ENCODE data around the gene DYNC1H1.
A peak's percentile ranks its signal among the peaks of the same experiment; 100 is the strongest.

DYNC1H1 gene

GRCh38 chr14:101959277-101959676, 5.1 kb upstream of the DYNC1H1 start:
- H3K4me1 ChIP-seq (ENCODE audit: control insufficient read depth, insufficient read depth, low read length), result peaks cover 9% of the 10 kb centered on the region
- POLR2A ChIA-PET, result no interaction called here
- H3K4me3 ChIP-seq (ENCODE audit: low read depth, low read length), result no peak overlapping the region
- CTCF ChIA-PET, result interaction anchor here (0.6 to 2.8 kb wide), 6 partner anchors 8 to 249 kb away, joined by 3 to 13 read pairs (median 6); no protein-coding TSS in a partner anchor
- no peak for TF ChIP-seq FEZF1 (tag by site-specific recombination; IDR thresholded peaks at IDR 0.05)
- H3K9me3 ChIP-seq (ENCODE audit: control insufficient read depth, insufficient read depth, low read depth, low read length), result no peaks in the 10 kb centered on the region
- H3K36me3 ChIP-seq (ENCODE audit: control insufficient read depth in 2 of 2, insufficient read depth in 1 of 2, low read length in 2 of 2), result no peaks in the 10 kb centered on the region
- no peak overlapping the region for H3K27ac ChIP-seq (ENCODE audit: extremely low read depth, low read depth, low read length)

- Histone ChIP-seq H3K4me3 (ENCODE audit: low read depth, low read length) (no peak overlapping the region), H3K9me3 (ENCODE audit: control insufficient read depth, insufficient read depth, low read depth, low read length) (no peaks in the 10 kb centered on the region), H3K36me3 (ENCODE audit: control insufficient read depth in 2 of 2, insufficient read depth in 1 of 2, low read length in 2 of 2) (no peaks in the 10 kb centered on the region), H3K4me1 (ENCODE audit: control insufficient read depth, insufficient read depth, low read length) (peaks cover 9% of the 10 kb centered on the region), H3K27ac (ENCODE audit: extremely low read depth, low read depth, low read length) (no peak overlapping the region)
- CTCF ChIA-PET, result interaction anchor here (0.6 to 2.8 kb wide), 20 partner anchors 9 to 1005 kb away, joined by 3 to 15 read pairs (median 4); no protein-coding TSS in a partner anchor
- POLR2A ChIA-PET, result no interaction called here
- TF ChIP-seq BCL11A (tag by site-specific recombination; IDR thresholded peaks at IDR 0.05; ENCODE audit: low read depth) (no peak), ZEB2 (tag by site-specific recombination; IDR thresholded peaks at IDR 0.05) (0 out of 2 replicates have a peak, but pooled peaks have one; percentile 14), ZBTB8A (tag by site-specific recombination; IDR thresholded peaks at IDR 0.05) (0 out of 2 replicates have a peak, but pooled peaks have one; percentile 27), ZNF362 (tag by site-specific recombination; IDR thresholded peaks at IDR 0.05) (peak; percentile 44; the same call in 1 of the 2 replicates), ZBTB17 (tag by site-specific recombination; IDR thresholded peaks at IDR 0.05) (peak; percentile 34; the same call in 1 of the 2 replicates), CTCF (tag by site-specific recombination; IDR thresholded peaks at IDR 0.05) (peak; percentile 72), ZNF366 (tag by site-specific recombination; conservative IDR thresholded peaks at IDR 0.05) (0 out of 2 replicates have a peak, but pooled peaks have one; percentile 23), ZNF274 (IDR thresholded peaks at IDR 0.05; ENCODE audit: low read length) (no peak), ZNF274 (tag by site-specific recombination; IDR thresholded peaks at IDR 0.05; ENCODE audit: borderline replicate concordance) (no peak), ZFP69B (tag by site-specific recombination; IDR thresholded peaks at IDR 0.05) (peak; percentile 35; the same call in 1 of the 2 replicates)
Observed at GRCh38 chr14:101960225-101960624, 4.1 kb upstream of the DYNC1H1 start.

GRCh38 chr14:101961011-101961721, 3.2 kb upstream of the DYNC1H1 start:
- POLR2A ChIA-PET, result interaction anchor here (1.0 kb wide), 1 partner anchor 13 kb away, joined by 3 read pairs; no protein-coding TSS in a partner anchor
- Histone ChIP-seq H3K27ac (ENCODE audit: extremely low read depth, low read depth, low read length) (no peak overlapping the region), H3K36me3 (ENCODE audit: control insufficient read depth in 2 of 2, insufficient read depth in 1 of 2, low read length in 2 of 2) (no peaks in the 10 kb centered on the region), H3K4me3 (ENCODE audit: low read depth, low read length) (no peak overlapping the region), H3K9me3 (ENCODE audit: control insufficient read depth, insufficient read depth, low read depth, low read length) (no peaks in the 10 kb centered on the region), H3K4me1 (ENCODE audit: control insufficient read depth, insufficient read depth, low read length) (peaks cover 11% of the 10 kb centered on the region)
- CTCF ChIA-PET, result interaction anchor here (0.6 to 2.8 kb wide), 41 partner anchors 8 to 618 kb away, joined by 3 to 15 read pairs (median 4); no protein-coding TSS in a partner anchor
- TF ChIP-seq ZNF391 (tag by site-specific recombination; IDR thresholded peaks at IDR 0.05; ENCODE audit: borderline replicate concordance, low read depth) (no peak), ZBTB17 (tag by site-specific recombination; IDR thresholded peaks at IDR 0.05) (peak; percentile 48; the same call in 1 of the 2 replicates), ZNF654 (tag by site-specific recombination; IDR thresholded peaks at IDR 0.05; ENCODE audit: low read depth) (peak; percentile 96), ZNF660 (tag by site-specific recombination; IDR thresholded peaks at IDR 0.05) (peak; percentile 59; the same call in 1 of the 2 replicates), ZNF513 (tag by site-specific recombination; IDR thresholded peaks at IDR 0.05) (no peak), PBX3 (CRISPR knock-in tag; IDR thresholded peaks at IDR 0.05) (no peak; the same call in 1 of the 2 replicates), ZSCAN30 (tag by site-specific recombination; IDR thresholded peaks at IDR 0.05) (0 out of 2 replicates have a peak, but pooled peaks have one; percentile 60), CTCF (tag by site-specific recombination; IDR thresholded peaks at IDR 0.05) (peak; percentile 97), ZNF174 (tag by site-specific recombination; IDR thresholded peaks at IDR 0.05) (no peak), ZBTB7A (tag by site-specific recombination; IDR thresholded peaks at IDR 0.05; ENCODE audit: low read depth) (0 out of 2 replicates have a peak, but pooled peaks have one; percentile 51), ZNF596 (tag by site-specific recombination; IDR thresholded peaks at IDR 0.05) (0 out of 2 replicates have a peak, but pooled peaks have one; percentile 4)
